HFFc6 (cell line): ENCODE results near the gene TMEM87B. TPM values are rescaled to one million over a fixed set of nuclear protein-coding genes. Genes with fewer than 3 reads are reported as not detected.

Experiments used
- DNase-seq: peaks from one replicate; pipeline ENCODE4 v3.0.0-alpha.2; 2018
- H3K27ac Mint-ChIP-seq: 2 replicates; pipeline ENCODE4 v1.8.0; 2020; ENCODE audit warnings: mild to moderate bottlenecking, mixed read lengths
- H3K27me3 Mint-ChIP-seq: 2 replicates; pipeline ENCODE4 v1.8.0; 2021; ENCODE audit warnings: mild to moderate bottlenecking, moderate library complexity, mixed read lengths; ENCODE audit not compliant: insufficient read depth
- H3K36me3 Mint-ChIP-seq: 2 replicates; pipeline ENCODE4 v1.8.0; 2021; ENCODE audit warnings: low read depth, mixed read lengths
- H3K4me1 Mint-ChIP-seq: 2 replicates; pipeline ENCODE4 v1.8.0; 2020; ENCODE audit warnings: low read depth, mixed read lengths
- H3K4me3 Mint-ChIP-seq: 2 replicates; pipeline ENCODE4 v1.8.0; 2020; ENCODE audit warnings: mild to moderate bottlenecking, moderate library complexity, mixed read lengths
- H3K9me3 Mint-ChIP-seq: 2 replicates; pipeline ENCODE4 v1.8.0; 2020; ENCODE audit warnings: mild to moderate bottlenecking, mixed read lengths
- total RNA-seq, 6 experiments: library from RNA; stranded (reverse); fragmentation: NEBNext Ultra II Directional; extraction: Animal tissue kit (Norgen Biotek cat#: 25700); gene quantifications; 2 replicates in 1 of 6; 3 replicates in 5 of 6; pipeline ENCODE4 v1.2.3, GENCODE V29; 2021
- TF ChIP-seq, protein P1 (sequence below): fragments of 200-600 bp; sonication (generic); IDR thresholded peaks from 2 replicates; pipeline ENCODE4 v1.5.0; 2021; ENCODE audit warnings: antibody characterized with exemption, mild to moderate bottlenecking

TMEM87B gene
- total RNA-seq, 6 experiments from 2014 or later, result 37.9 to 51.6 (median 39.7) TPM

DNA sequence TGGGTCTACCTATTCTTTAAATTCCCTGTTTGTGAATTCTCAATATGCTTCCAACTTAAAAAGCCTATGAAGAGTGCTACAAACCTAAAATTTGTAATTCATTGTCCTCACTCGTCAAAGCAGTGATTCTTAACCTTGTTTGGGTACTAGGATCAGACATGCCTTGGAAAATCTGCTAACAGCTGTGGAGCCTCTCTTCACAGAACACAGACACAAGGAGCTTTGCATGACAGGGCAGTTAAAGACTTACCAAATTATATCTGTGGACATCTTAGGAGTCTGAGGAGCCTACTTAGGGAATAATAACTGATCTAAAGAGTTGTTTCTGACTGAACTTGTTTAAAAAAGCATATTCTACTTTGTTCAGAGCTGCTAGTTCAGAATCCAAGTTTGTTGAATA is 38.1 kb downstream of the TMEM87B start:
- no peak for DNase-seq

GRCh38 chr2:112095681-112096080 is 40.6 kb downstream of the TMEM87B start:
- H3K27ac Mint-ChIP-seq, result peak overlapping the region; percentile 77
- TF ChIP-seq, protein P1, sequence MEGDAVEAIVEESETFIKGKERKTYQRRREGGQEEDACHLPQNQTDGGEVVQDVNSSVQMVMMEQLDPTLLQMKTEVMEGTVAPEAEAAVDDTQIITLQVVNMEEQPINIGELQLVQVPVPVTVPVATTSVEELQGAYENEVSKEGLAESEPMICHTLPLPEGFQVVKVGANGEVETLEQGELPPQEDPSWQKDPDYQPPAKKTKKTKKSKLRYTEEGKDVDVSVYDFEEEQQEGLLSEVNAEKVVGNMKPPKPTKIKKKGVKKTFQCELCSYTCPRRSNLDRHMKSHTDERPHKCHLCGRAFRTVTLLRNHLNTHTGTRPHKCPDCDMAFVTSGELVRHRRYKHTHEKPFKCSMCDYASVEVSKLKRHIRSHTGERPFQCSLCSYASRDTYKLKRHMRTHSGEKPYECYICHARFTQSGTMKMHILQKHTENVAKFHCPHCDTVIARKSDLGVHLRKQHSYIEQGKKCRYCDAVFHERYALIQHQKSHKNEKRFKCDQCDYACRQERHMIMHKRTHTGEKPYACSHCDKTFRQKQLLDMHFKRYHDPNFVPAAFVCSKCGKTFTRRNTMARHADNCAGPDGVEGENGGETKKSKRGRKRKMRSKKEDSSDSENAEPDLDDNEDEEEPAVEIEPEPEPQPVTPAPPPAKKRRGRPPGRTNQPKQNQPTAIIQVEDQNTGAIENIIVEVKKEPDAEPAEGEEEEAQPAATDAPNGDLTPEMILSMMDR, result no peak
- no peaks in the 10 kb centered on the region; the same call in 1 of the 2 replicates for H3K27me3 Mint-ChIP-seq
- H3K9me3 Mint-ChIP-seq, result no peaks in the 10 kb centered on the region
- H3K4me3 Mint-ChIP-seq, result peak overlapping the region; percentile 58
- DNase-seq, result peak; percentile 22
- peaks cover 33% of the 10 kb centered on the region for H3K36me3 Mint-ChIP-seq
- H3K4me1 Mint-ChIP-seq, result peaks cover 58% of the 10 kb centered on the region

More for the DNA sequence above, 38.1 kb downstream of the TMEM87B start:
- Mint-ChIP-seq H3K27ac (peak overlapping the region; percentile 77), H3K4me1 (peaks cover 58% of the 10 kb centered on the region), H3K4me3 (peak overlapping the region; percentile 23), H3K27me3 (no peaks in the 10 kb centered on the region; the same call in 1 of the 2 replicates), H3K9me3 (no peaks in the 10 kb centered on the region), H3K36me3 (peaks cover 43% of the 10 kb centered on the region)
- TF ChIP-seq, protein P1, result no peak

- no peaks in the 10 kb centered on the region; the same call in 1 of the 2 replicates for H3K27me3 Mint-ChIP-seq
- DNase-seq, result no peak
- H3K4me1 Mint-ChIP-seq, result peaks cover 56% of the 10 kb centered on the region
- TF ChIP-seq, protein P1, result no peak
- peak overlapping the region; percentile 77 for H3K27ac Mint-ChIP-seq
- H3K4me3 Mint-ChIP-seq, result peak overlapping the region; percentile 58
- H3K9me3 Mint-ChIP-seq, result no peaks in the 10 kb centered on the region
- peaks cover 29% of the 10 kb centered on the region for H3K36me3 Mint-ChIP-seq
These were observed 41.0 kb downstream of the TMEM87B start for GRCh38 chr2:112096098-112096497.

DNA sequence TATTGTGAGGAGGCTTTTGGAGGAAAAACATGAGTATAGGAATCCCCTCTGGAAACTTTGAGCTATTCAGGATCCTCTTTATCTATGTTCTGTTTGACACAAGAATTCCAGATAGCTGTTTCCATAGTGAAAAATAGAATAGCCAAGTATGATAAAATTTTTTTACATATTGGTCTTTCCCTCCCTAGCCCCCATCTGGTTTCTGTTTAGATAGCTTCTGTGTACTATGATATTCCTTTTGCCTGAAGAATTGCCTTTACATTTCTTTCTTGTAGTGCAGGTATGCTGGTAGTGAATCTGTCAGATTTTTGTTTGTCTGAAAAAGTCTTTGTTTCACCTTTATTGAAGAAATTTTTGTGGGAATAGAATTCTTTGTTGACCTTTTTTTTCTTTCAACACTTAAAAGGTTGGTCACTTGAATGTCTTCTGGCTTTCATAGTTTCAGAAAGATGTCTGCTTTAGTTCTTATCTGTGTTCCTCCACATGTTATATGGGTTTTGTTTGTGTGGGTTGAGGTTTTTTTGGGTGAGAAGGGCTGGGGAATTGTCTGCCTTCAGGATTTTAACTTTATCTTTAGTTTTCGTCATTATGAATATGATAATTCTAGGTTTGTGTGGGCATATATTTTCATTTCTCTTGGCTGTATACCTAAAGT is 53.2 kb downstream of the TMEM87B start:
- no peak for DNase-seq
- peaks cover 2% of the 10 kb centered on the region; the same call in 1 of the 2 replicates for H3K27me3 Mint-ChIP-seq
- H3K9me3 Mint-ChIP-seq, result peaks cover 34% of the 10 kb centered on the region
- H3K36me3 Mint-ChIP-seq, result peaks cover 80% of the 10 kb centered on the region
- peaks cover 12% of the 10 kb centered on the region for H3K4me1 Mint-ChIP-seq
- TF ChIP-seq, protein P1, result no peak
- H3K4me3 Mint-ChIP-seq, result no peak overlapping the region
- no peak overlapping the region for H3K27ac Mint-ChIP-seq

GRCh38 chr2:112109278-112109677 is 54.2 kb downstream of the TMEM87B start:
- DNase-seq, result no peak
- Mint-ChIP-seq H3K27ac (no peak overlapping the region), H3K9me3 (peaks cover 34% of the 10 kb centered on the region), H3K4me1 (peaks cover 12% of the 10 kb centered on the region), H3K36me3 (peaks cover 72% of the 10 kb centered on the region), H3K4me3 (no peak overlapping the region), H3K27me3 (peaks cover 2% of the 10 kb centered on the region; the same call in 1 of the 2 replicates)
- TF ChIP-seq, protein P1, result no peak
